Heart left ventricle (tissue), 16 donors: ENCODE data around the gene YWHAE. TPM values are rescaled to one million over a fixed set of nuclear protein-coding genes. Genes with fewer than 3 reads are reported as not detected.
"Not testable (repeated sequence)": the region's sequence is repeated elsewhere in the genome, so short reads cannot be mapped to it uniquely, and the experiment has no call there.

Experiments used
- ATAC-seq, 4 donors: fragments of 200-7000 bp; cut with Tn5 transposase; one replicate each; pipeline ENCODE4 v1.9.1; 2020 to 2022; ENCODE audit warnings: moderate library complexity in 4 of 4, mild to moderate bottlenecking in 3 of 4, moderate number of reproducible peaks in 1 of 4
- DNase-seq, 5 donors: peaks; one replicate each; pipeline ENCODE4 v3.0.0-alpha.2; 2020
- H3K27ac ChIP-seq, 12 donors: fragments of 200-600 bp; sonication (generic) in 4 of 12; one replicate each; pipeline versions ENCODE4 v1.5.0 to v1.8.0; 2016 to 2022; ENCODE audit warnings: mild to moderate bottlenecking in 2 of 12
- H3K27me3 ChIP-seq, 9 donors: fragments of 200-600 bp; sonication (generic) in 2 of 9; one replicate each; pipeline versions ENCODE4 v1.5.1 to v1.8.0; 2016 to 2022; ENCODE audit warnings: mild to moderate bottlenecking in 3 of 9
- H3K36me3 ChIP-seq, 9 donors: fragments of 200-600 bp; sonication (generic) in 2 of 9; one replicate each; pipeline versions ENCODE4 v1.5.0 to v1.8.0; 2018 to 2022; ENCODE audit warnings: mild to moderate bottlenecking in 2 of 9
- H3K4me1 ChIP-seq, 12 donors: fragments of 200-600 bp; sonication (generic) in 4 of 12; one replicate each; pipeline versions ENCODE4 v1.5.0 to v1.8.0; 2016 to 2022; ENCODE audit warnings: mild to moderate bottlenecking in 3 of 12
- H3K4me3 ChIP-seq, 12 donors: fragments of 200-600 bp; sonication (generic) in 4 of 12; one replicate each; pipeline versions ENCODE4 v1.5.0 to v1.8.0; 2017 to 2022; ENCODE audit warnings: mild to moderate bottlenecking in 9 of 12, moderate library complexity in 4 of 12
- H3K9me3 ChIP-seq, 12 donors: fragments of 200-600 bp; sonication (generic) in 4 of 12; one replicate each; pipeline versions ENCODE4 v1.5.0 to v1.8.0; 2016 to 2022; ENCODE audit warnings: mild to moderate bottlenecking in 1 of 12
- CTCF ChIP-seq, 12 donors: fragments of 200-600 bp; sonication (generic) in 4 of 12; IDR thresholded peaks; one replicate each; pipeline versions ENCODE4 v1.5.0 to v1.8.0; 2018 to 2022; ENCODE audit warnings: antibody characterized with exemption in 12 of 12, mild to moderate bottlenecking in 5 of 12
- POLR2A ChIP-seq, 2 donors: fragments of 450-650 bp; IDR thresholded peaks; one replicate each; pipeline ENCODE4 v1.6.1; 2017; ENCODE audit warnings: antibody characterized with exemption in 2 of 2, mild to moderate bottlenecking in 2 of 2, moderate library complexity in 2 of 2
- WGBS, 4 donors: extraction: QIAGEN DNeasy Blood & Tissue Kit in 2 of 4; methylation state at CpG; one replicate each; pipeline versions ENCODE4 v1.1.5 to v1.1.7; 2013 to 2018; 5-methylcytosine and 5-hydroxymethylcytosine counted together
- intact Hi-C, 10 donors: fragments of 100-400 bp; cut with DNase I; formaldehyde crosslinking; loops; one replicate each; pipeline versions ENCODE4 v1.11.1 to v1.14.2; 2022
- polyA plus RNA-seq, 2 donors: library from polyadenylated mRNA; stranded (reverse); fragments of 200-250 nt; gene quantifications; one replicate each; pipeline ENCODE4 v1.2.3, GENCODE V29; 2013
- total RNA-seq, 9 donors: library from RNA; depleted of rRNA in 2 of 9; stranded (reverse); fragments of >200 nt in 2 of 9; fragmentation: NEBNext Ultra II Directional in 3 of 9; extraction: Animal tissue kit (Norgen Biotek cat#: 25700) in 3 of 9; gene quantifications; one replicate each; pipeline versions ENCODE4 v1.1.0 to v1.2.4, GENCODE V29; 2016 to 2023
- donor health status: ischemic (EF 13 %, LVEDD 7.1; RV severe dilation, severe dysfunction).
- donor health status: healthy with polysubstance abuse.
- donor health status: DM: no; HTN: yes; CAD: no.
- donor health status: DM: no; HTN: no; CAD: no.
- donor health status: ischemic (EF 25% LVEDD 6.9; RV normal size, moderate dysfunction).
- donor health status: ischemic (EF 25% LVEDD 5.7; RV mildly dilated, moderate dysfunction).
- donor health status: healthy.
- donor health status: DM: yes; HTN: yes; CAD: no.
- donor health status: ischemic (EF 35%, LVEDD 5.7; RV mildly dilated, moderate dysfunction).
- donor health status: nonischemic (EF 11% LVEDD 7.7; RV severe dilation, severe dysfunction).
- donor health status: DM: yes; HTN: yes; CAD: no.
- donor health status: PGD.
- donor health status: ischemic (EF 29% LVEDD 5.4; RV normal size, mild dysfunction).
- donor health status: nonischemic (EF 23%, LVEDD 6.1; RV moderate dilation, normal function).

Gene YWHAE
- total and polyA plus RNA-seq, 11 donors: 401 to 1,150 (median 618) TPM

- H3K9me3 ChIP-seq: no peaks in the 10 kb centered on the region
- no peaks in the 10 kb centered on the region for H3K27me3 ChIP-seq
- 0 to 2% (median 1%) methylated on average over 40 to 41 of the region's 41 CpGs for WGBS, 4 donors
- DNase-seq (peak in 2 of 5 donors; percentile 72 to 73), ATAC-seq (peak in 3 of 4 donors; percentile 34 to 64 (median 49))
- TF ChIP-seq POLR2A (IDR thresholded peaks at IDR 0.05) (no peak), CTCF (IDR thresholded peaks at IDR 0.05) (no peak)
- peaks cover 13 to 57% (median 34%) of the 10 kb centered on the region in 12 donors for H3K4me1 ChIP-seq
- intact Hi-C loops: loop anchor here in 2 of 10 donors (2.0 to 10.0 kb wide), 4 partner anchors 37 to 116 kb away; partner anchors contain the start of genes CRK (in 1 of the 2) and INPP5K (in 1 of the 2)
- H3K4me3 ChIP-seq: peak overlapping the region; percentile 76 to 98 (median 88)
- H3K27ac ChIP-seq: peak overlapping the region; percentile 93 to 99 (median 98)
- peaks cover 0 to 11% (median 0%) of the 10 kb centered on the region in 9 donors for H3K36me3 ChIP-seq
Observed at GRCh38 chr17:1398931-1399678, 917 bp downstream of the YWHAE start.

DNA sequence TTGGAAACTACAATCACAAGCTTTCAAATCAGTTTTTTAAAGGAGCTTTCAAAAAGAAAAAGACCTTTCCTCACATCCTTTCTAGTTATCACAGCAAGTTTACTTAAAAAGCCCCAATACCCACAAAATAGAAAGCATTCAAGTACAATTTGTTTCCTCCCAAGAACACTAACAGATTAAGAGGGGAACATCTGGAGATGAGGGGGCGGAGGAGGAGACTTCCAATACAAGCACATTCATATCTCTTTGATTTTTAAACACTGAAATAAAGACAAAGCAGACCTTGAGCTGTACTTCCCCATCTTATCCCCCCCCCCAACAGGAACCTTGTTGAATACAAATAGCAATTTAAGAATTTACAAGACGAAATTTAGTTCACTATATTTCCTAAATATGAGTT is 2.0 kb downstream of the YWHAE start:
- H3K36me3 ChIP-seq: peaks cover 0 to 11% (median 0%) of the 10 kb centered on the region in 9 donors
- DNase-seq (no peak), ATAC-seq (no peak)
- H3K9me3 ChIP-seq: no peaks in the 10 kb centered on the region
- H3K4me3 ChIP-seq: peak overlapping the region in 11 of 12 donors; percentile 76 to 98 (median 86)
- no peak for TF ChIP-seq POLR2A (IDR thresholded peaks at IDR 0.05)
- no peak for TF ChIP-seq CTCF (IDR thresholded peaks at IDR 0.05)
- H3K4me1 ChIP-seq: peaks cover 13 to 68% (median 45%) of the 10 kb centered on the region in 12 donors
- no peaks in the 10 kb centered on the region for H3K27me3 ChIP-seq
- intact Hi-C loops: loop anchor here in 2 of 10 donors (2.0 to 10.0 kb wide), 4 partner anchors 36 to 117 kb away; partner anchors contain the start of genes CRK (in 1 of the 2) and INPP5K (in 1 of the 2)
- WGBS, 4 donors: 6 to 13% (median 8%) methylated on average over 2 of the region's 2 CpGs
- H3K27ac ChIP-seq: peak overlapping the region in 11 of 12 donors; percentile 37 to 99 (median 98)

DNA sequence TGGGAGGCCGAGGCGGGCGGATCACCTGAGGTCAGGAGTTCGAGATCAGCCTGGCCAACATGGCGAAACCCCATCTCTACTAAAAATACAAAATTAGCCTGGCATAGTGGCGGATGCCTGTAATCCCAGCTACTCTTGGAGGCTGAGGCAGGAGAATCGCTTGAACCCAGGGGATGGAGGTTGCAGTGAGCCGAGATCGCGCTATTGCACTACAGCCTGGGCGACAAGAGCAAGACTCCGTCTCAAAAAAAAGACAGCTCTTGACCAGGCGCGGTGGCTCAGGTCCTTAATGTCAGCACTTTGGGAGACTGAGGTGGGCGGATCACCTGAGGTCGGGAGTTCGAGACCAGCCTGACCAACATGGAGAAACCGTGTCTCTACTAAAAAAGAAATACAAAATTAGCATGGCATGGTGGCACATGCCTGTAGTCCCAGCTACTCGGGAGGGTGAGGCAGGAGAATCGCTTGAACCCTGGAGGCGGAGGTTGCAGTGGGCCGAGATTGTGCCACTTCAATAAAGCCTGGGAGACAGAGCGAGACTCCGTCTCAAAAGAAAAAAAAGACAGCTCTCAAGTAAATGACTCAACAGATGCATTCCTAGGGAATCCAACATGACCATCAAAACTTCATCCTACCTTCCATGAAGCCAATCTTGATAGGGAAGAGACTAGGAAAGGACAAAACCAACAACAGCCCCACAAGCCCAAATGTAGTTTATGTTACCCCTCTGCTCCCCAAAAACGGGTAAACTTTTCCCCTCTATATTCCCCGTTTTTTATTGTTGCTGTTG is 4.0 kb downstream of the YWHAE start:
- intact Hi-C loops: loop anchor here in 2 of 10 donors (5.0 to 10.0 kb wide), 3 partner anchors 34 to 119 kb away; partner anchors contain the start of genes CRK (in 1 of the 2) and INPP5K (in 1 of the 2)
- H3K9me3 ChIP-seq, H3K27me3 ChIP-seq, DNase-seq, ATAC-seq, H3K4me3 ChIP-seq: not testable (repeated sequence)
- Histone ChIP-seq H3K36me3 (peaks cover 0 to 11% (median 0%) of the 10 kb centered on the region in 9 donors), H3K27ac (peak overlapping the region in 2 of 12 donors; percentile 96 to 98), H3K4me1 (peaks cover 19 to 87% (median 63%) of the 10 kb centered on the region in 12 donors)
- WGBS, 4 donors: 86 to 90% (median 89%) methylated on average over 26 of the region's 26 CpGs

GRCh38 chr17:1391577-1391976 is 8.4 kb downstream of the YWHAE start:
- no peak for DNase-seq
- H3K9me3 ChIP-seq: no peaks in the 10 kb centered on the region
- no peaks in the 10 kb centered on the region for H3K27me3 ChIP-seq
- peak overlapping the region in 11 of 12 donors; percentile 50 to 80 (median 72) for H3K27ac ChIP-seq
- intact Hi-C loops: loop anchor here in 2 of 10 donors (10.0 kb wide), 2 partner anchors 63 to 123 kb away; partner anchors contain the start of genes CRK (in 1 of the 2) and INPP5K (in 1 of the 2)
- no peak for ATAC-seq
- TF ChIP-seq CTCF (IDR thresholded peaks at IDR 0.05) (no peak), POLR2A (IDR thresholded peaks at IDR 0.05) (no peak)
- peaks cover 0 to 11% (median 0%) of the 10 kb centered on the region in 9 donors for H3K36me3 ChIP-seq
- H3K4me3 ChIP-seq: peak overlapping the region in 1 of 12 donors; percentile 1
- WGBS, 4 donors: 77 to 87% (median 84%) methylated on average over 9 of the region's 9 CpGs
- peaks cover 14 to 97% (median 88%) of the 10 kb centered on the region in 12 donors for H3K4me1 ChIP-seq
